T-helper 1 cell treated with Interleukin-12 subunit alpha and Interleukin-12 subunit beta and Interleukin-4 antibody, amounts not matched to agents 30 μg/mL and 1 μg/mL, for 36 hours (primary cell): ENCODE data around the gene NDUFV2.
A peak's percentile ranks its signal among the peaks of the same experiment; 100 is the strongest.

ENCODE experiments used
- H3K27ac Mint-ChIP-seq: one replicate; pipeline ENCODE4 v1.8.0; 2021; ENCODE audit warnings: mild to moderate bottlenecking, mixed read lengths
- H3K27me3 Mint-ChIP-seq: one replicate; pipeline ENCODE4 v1.8.0; 2021; ENCODE audit warnings: low read depth, mixed read lengths
- H3K36me3 Mint-ChIP-seq: one replicate; pipeline ENCODE4 v1.8.0; 2021; ENCODE audit warnings: low read depth, mixed read lengths
- H3K4me1 Mint-ChIP-seq: one replicate; pipeline ENCODE4 v1.8.0; 2021; ENCODE audit warnings: low read depth, mixed read lengths
- H3K4me3 Mint-ChIP-seq: one replicate; pipeline ENCODE4 v1.8.0; 2021; ENCODE audit warnings: mild to moderate bottlenecking, moderate library complexity, mixed read lengths
- H3K9me3 Mint-ChIP-seq: one replicate; pipeline ENCODE4 v1.8.0; 2021; ENCODE audit warnings: mixed read lengths

NDUFV2 gene

GRCh38 chr18:9117980-9118841, 15.7 kb downstream of the NDUFV2 start:
- Mint-ChIP-seq H3K4me1 (peaks cover 55% of the 10 kb centered on the region), H3K9me3 (no peaks in the 10 kb centered on the region), H3K36me3 (peaks cover 39% of the 10 kb centered on the region), H3K4me3 (peak overlapping the region; percentile 70), H3K27me3 (no peaks in the 10 kb centered on the region), H3K27ac (peak overlapping the region; percentile 87)

GRCh38 chr18:9120796-9121195, 18.3 kb downstream of the NDUFV2 start:
- Mint-ChIP-seq H3K27ac (peak overlapping the region; percentile 62), H3K27me3 (no peaks in the 10 kb centered on the region), H3K36me3 (peaks cover 44% of the 10 kb centered on the region), H3K4me1 (peaks cover 49% of the 10 kb centered on the region), H3K9me3 (no peaks in the 10 kb centered on the region), H3K4me3 (peak overlapping the region; percentile 27)

DNA sequence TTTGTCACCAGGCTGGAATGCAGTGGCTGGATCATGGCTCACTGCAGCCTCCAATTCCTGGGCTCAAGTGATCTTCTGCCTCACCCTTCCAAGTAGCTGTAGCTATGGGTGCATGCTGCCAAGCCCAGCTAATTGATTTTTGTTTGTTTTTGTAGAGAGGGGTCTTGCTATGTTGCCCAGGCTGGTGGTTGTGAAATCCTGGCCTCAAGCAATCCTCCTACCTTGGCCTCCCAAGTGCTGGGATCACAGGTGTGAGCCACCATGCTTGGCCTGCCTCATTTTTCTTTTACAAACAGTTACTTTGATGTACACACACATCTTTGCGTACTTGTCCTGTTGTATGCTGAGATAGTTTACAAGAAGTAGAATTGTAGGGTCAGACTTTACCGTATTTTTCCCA, 21.0 kb downstream of the NDUFV2 start:
- H3K9me3 Mint-ChIP-seq = no peaks in the 10 kb centered on the region
- H3K27ac Mint-ChIP-seq = no peak overlapping the region
- no peaks in the 10 kb centered on the region for H3K27me3 Mint-ChIP-seq
- H3K4me1 Mint-ChIP-seq = peaks cover 26% of the 10 kb centered on the region
- H3K4me3 Mint-ChIP-seq = no peak overlapping the region
- H3K36me3 Mint-ChIP-seq = peaks cover 44% of the 10 kb centered on the region

DNA sequence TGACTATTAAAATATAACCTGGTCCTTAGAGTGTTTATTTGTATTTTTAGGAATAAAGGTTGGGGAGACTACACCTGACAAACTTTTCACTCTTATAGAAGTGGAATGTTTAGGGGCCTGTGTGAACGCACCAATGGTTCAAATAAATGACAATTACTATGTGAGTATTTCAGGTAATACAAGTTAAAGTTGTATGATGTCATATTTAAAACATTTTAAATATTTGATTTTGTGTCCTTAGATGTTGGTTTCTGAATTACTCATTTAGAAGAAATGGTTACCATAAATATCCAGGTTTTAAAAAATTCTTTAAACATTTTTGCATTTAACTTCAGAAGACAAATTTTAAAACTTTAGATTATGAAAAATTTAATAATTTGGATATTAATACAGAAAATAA, 22.3 kb downstream of the NDUFV2 start:
- Mint-ChIP-seq H3K4me3 (no peak overlapping the region), H3K9me3 (no peaks in the 10 kb centered on the region), H3K27me3 (no peaks in the 10 kb centered on the region), H3K4me1 (peaks cover 25% of the 10 kb centered on the region), H3K27ac (no peak overlapping the region), H3K36me3 (peaks cover 45% of the 10 kb centered on the region)

DNA sequence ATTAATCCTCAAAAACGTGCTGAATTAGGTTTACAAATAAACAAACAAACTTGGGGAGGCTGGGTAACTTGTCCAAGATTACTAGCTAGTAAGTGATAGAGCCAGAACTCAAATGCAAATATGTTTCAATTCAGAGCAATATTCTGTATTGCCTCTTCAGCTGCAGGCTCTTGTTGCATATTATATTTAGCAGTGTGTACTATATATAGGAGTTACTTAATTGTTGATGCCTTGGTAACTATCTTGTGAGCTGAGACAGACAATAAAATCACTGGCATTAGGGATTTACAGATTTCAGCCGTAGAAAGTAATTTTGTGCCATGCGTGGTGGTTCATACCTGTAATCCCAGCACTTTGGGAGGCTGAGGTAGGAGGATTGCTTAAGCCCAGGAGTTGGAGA, 23.8 kb downstream of the NDUFV2 start:
- Mint-ChIP-seq H3K36me3 (peaks cover 44% of the 10 kb centered on the region), H3K9me3 (no peaks in the 10 kb centered on the region), H3K27me3 (no peaks in the 10 kb centered on the region), H3K4me3 (no peak overlapping the region), H3K27ac (no peak overlapping the region), H3K4me1 (peaks cover 19% of the 10 kb centered on the region)

GRCh38 chr18:9130195-9130594, 27.7 kb downstream of the NDUFV2 start:
- no peaks in the 10 kb centered on the region for H3K27me3 Mint-ChIP-seq
- no peak overlapping the region for H3K27ac Mint-ChIP-seq
- H3K4me3 Mint-ChIP-seq = no peak overlapping the region
- peaks cover 45% of the 10 kb centered on the region for H3K36me3 Mint-ChIP-seq
- H3K9me3 Mint-ChIP-seq = no peaks in the 10 kb centered on the region
- H3K4me1 Mint-ChIP-seq = peaks cover 27% of the 10 kb centered on the region

DNA sequence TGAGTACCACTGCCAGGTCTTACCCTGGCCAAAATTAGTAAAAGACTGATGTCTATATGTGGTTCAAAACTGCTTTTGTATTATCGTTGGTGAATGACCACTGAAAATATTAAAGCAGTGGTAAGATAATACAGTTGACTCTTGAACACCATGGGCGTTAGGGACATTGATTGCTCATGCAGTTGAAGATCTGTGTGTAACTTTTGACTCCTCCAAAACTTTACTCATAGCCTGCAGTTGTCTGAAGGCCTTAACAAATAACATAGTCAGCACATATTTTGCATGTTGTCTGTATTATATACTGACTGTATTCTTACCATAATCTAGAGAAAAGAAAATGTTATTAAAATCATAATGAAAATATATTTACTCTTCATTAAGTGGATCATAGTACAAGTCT, 28.3 kb downstream of the NDUFV2 start:
- Mint-ChIP-seq H3K36me3 (peaks cover 47% of the 10 kb centered on the region), H3K27me3 (no peaks in the 10 kb centered on the region), H3K9me3 (no peaks in the 10 kb centered on the region), H3K27ac (no peak overlapping the region), H3K4me1 (peaks cover 29% of the 10 kb centered on the region), H3K4me3 (no peak overlapping the region)

- Mint-ChIP-seq H3K4me3 (no peak overlapping the region), H3K4me1 (peaks cover 30% of the 10 kb centered on the region)
Observed at GRCh38 chr18:9132628-9133027, 30.1 kb downstream of the NDUFV2 start.

GRCh38 chr18:9133225-9133624, 30.7 kb downstream of the NDUFV2 start:
- Mint-ChIP-seq H3K36me3 (peaks cover 40% of the 10 kb centered on the region), H3K27ac (peak overlapping the region; percentile 68), H3K9me3 (no peaks in the 10 kb centered on the region), H3K4me3 (no peak overlapping the region), H3K27me3 (no peaks in the 10 kb centered on the region), H3K4me1 (peaks cover 30% of the 10 kb centered on the region)

More at GRCh38 chr18:9132628-9133027, 30.1 kb downstream of the NDUFV2 start:
- Mint-ChIP-seq H3K27ac (peak overlapping the region; percentile 68), H3K9me3 (no peaks in the 10 kb centered on the region), H3K27me3 (no peaks in the 10 kb centered on the region), H3K36me3 (peaks cover 44% of the 10 kb centered on the region)

GRCh38 chr18:9135081-9135911, 32.8 kb downstream of the NDUFV2 start:
- no peaks in the 10 kb centered on the region for H3K9me3 Mint-ChIP-seq
- peak overlapping the region; percentile 84 for H3K27ac Mint-ChIP-seq
- no peaks in the 10 kb centered on the region for H3K27me3 Mint-ChIP-seq
- peaks cover 39% of the 10 kb centered on the region for H3K4me1 Mint-ChIP-seq
- H3K36me3 Mint-ChIP-seq = peaks cover 31% of the 10 kb centered on the region
- peak overlapping the region; percentile 95 for H3K4me3 Mint-ChIP-seq

GRCh38 chr18:9135912-9136314, 33.4 kb downstream of the NDUFV2 start:
- Mint-ChIP-seq H3K27ac (peak overlapping the region; percentile 98), H3K9me3 (no peaks in the 10 kb centered on the region), H3K4me1 (peaks cover 45% of the 10 kb centered on the region), H3K36me3 (peaks cover 32% of the 10 kb centered on the region), H3K4me3 (peak overlapping the region; percentile 95), H3K27me3 (no peaks in the 10 kb centered on the region)

GRCh38 chr18:9136315-9137155, 34.0 kb downstream of the NDUFV2 start, which contains the start of gene ANKRD12:
ANKRD12 (plus strand) TSS chr18:9136781; CDS start chr18:9182433, 45,652 bp downstream.
- Mint-ChIP-seq H3K36me3 (peaks cover 34% of the 10 kb centered on the region), H3K4me3 (peak within 1 kb of the TSS; percentile 95), H3K4me1 (peaks cover 50% of the 10 kb centered on the region), H3K27ac (peak within 1 kb of the TSS; percentile 98), H3K9me3 (no peaks in the 10 kb centered on the region), H3K27me3 (no peaks in the 10 kb centered on the region)

GRCh38 chr18:9137168-9138066, 34.9 kb downstream of the NDUFV2 start:
- Mint-ChIP-seq H3K27me3 (no peaks in the 10 kb centered on the region), H3K27ac (peak overlapping the region; percentile 95), H3K4me1 (peaks cover 56% of the 10 kb centered on the region), H3K36me3 (peaks cover 27% of the 10 kb centered on the region), H3K4me3 (peak overlapping the region; percentile 76), H3K9me3 (no peaks in the 10 kb centered on the region)
